HEK293 (cell line): ENCODE measurements around the gene CASQ2.

Source experiments
- CTCF ChIA-PET: fragments of 350-600 bp; formaldehyde crosslinking; extraction: SDS; loops from one replicate; lab custom pipeline; 2021; ENCODE audit warnings: antibody characterized with exemption; lab: Yijun Ruan, JAX
- POLR2A ChIA-PET: fragments of 300-600 bp; formaldehyde crosslinking; extraction: SDS; loops from one replicate; lab custom pipeline; 2020; ENCODE audit warnings: antibody characterized with exemption, inconsistent platforms; lab: Yijun Ruan, JAX
- H3K27ac ChIP-seq: fragments of 200-500 bp; sonication (Bioruptor generic); 2 replicates; pipeline ENCODE4 v1.5.1; 2014; ENCODE audit warnings: low read depth, low read length, control low read depth, inconsistent platforms; ENCODE audit errors: extremely low read depth
- H3K36me3 ChIP-seq, 2 experiments: fragments of 200-500 bp in 1 of 2; sonication (Bioruptor generic) in 1 of 2; 1 replicate in 1 of 2; 2 replicates in 1 of 2; pipeline ENCODE4 v1.5.1; 2014 to 2017; ENCODE audit warnings: inconsistent platforms in 2 of 2, low read length in 2 of 2; ENCODE audit not compliant: control insufficient read depth in 2 of 2, insufficient read depth in 1 of 2
- H3K4me1 ChIP-seq: fragments of 200-500 bp; sonication (Bioruptor generic); 2 replicates; pipeline ENCODE4 v1.5.1; 2014; ENCODE audit warnings: mild to moderate bottlenecking, low read length, inconsistent platforms; ENCODE audit not compliant: control insufficient read depth, insufficient read depth
- H3K4me3 ChIP-seq: 2 replicates; pipeline ENCODE4 v1.5.1; 2011; ENCODE audit warnings: low read depth, mild to moderate bottlenecking, control low read depth, low read length, moderate library complexity
- H3K9me3 ChIP-seq: fragments of 200-500 bp; sonication (Bioruptor generic); 2 replicates; pipeline ENCODE4 v1.5.1; 2014; ENCODE audit warnings: low read depth, low read length, inconsistent platforms; ENCODE audit not compliant: control insufficient read depth, insufficient read depth
- KLF17 ChIP-seq: fragments of 450-650 bp; formaldehyde crosslinking; IDR thresholded peaks from 2 replicates; pipeline ENCODE4 v1.5.1; 2016; ENCODE audit warnings: missing biosample characterization, missing genetic modification characterization
- OSR2 ChIP-seq: fragments of 450-650 bp; formaldehyde crosslinking; IDR thresholded peaks from 2 replicates; pipeline ENCODE4 v1.5.1; 2016; ENCODE audit warnings: missing biosample characterization, missing genetic modification characterization
- PRDM10 ChIP-seq: fragments of 450-650 bp; formaldehyde crosslinking; IDR thresholded peaks from 2 replicates; pipeline ENCODE4 v1.5.1; 2016; ENCODE audit warnings: missing biosample characterization, missing genetic modification characterization
- ZBTB20 ChIP-seq: fragments of 450-650 bp; formaldehyde crosslinking; IDR thresholded peaks from 2 replicates; pipeline ENCODE4 v1.5.1; 2016; ENCODE audit warnings: missing biosample characterization, missing genetic modification characterization
- ZNF18 ChIP-seq: fragments of 450-650 bp; formaldehyde crosslinking; IDR thresholded peaks from 2 replicates; pipeline ENCODE4 v1.5.1; 2016; ENCODE audit warnings: missing biosample characterization, missing genetic modification characterization
- ZNF2 ChIP-seq: fragments of 450-650 bp; formaldehyde crosslinking; IDR thresholded peaks from 2 replicates; pipeline ENCODE4 v1.5.1; 2016; ENCODE audit warnings: missing biosample characterization, missing genetic modification characterization
- ZNF311 ChIP-seq: fragments of 450-650 bp; formaldehyde crosslinking; IDR thresholded peaks from 2 replicates; pipeline ENCODE4 v1.5.1; 2017; ENCODE audit warnings: missing biosample characterization, missing genetic modification characterization, borderline replicate concordance
- ZNF350 ChIP-seq: fragments of 450-650 bp; formaldehyde crosslinking; IDR thresholded peaks from 2 replicates; pipeline ENCODE4 v1.5.0; 2017; ENCODE audit warnings: missing biosample characterization, mild to moderate bottlenecking, missing genetic modification characterization
- ZNF366 ChIP-seq: fragments of 450-650 bp; formaldehyde crosslinking; conservative IDR thresholded peaks from 2 replicates; pipeline ENCODE4 v1.5.1; 2016; ENCODE audit warnings: missing biosample characterization, missing genetic modification characterization
- ZNF416 ChIP-seq: fragments of 450-650 bp; formaldehyde crosslinking; IDR thresholded peaks from 2 replicates; pipeline ENCODE4 v1.5.1; 2016; ENCODE audit warnings: missing biosample characterization, missing genetic modification characterization
- ZNF514 ChIP-seq: fragments of 450-650 bp; formaldehyde crosslinking; IDR thresholded peaks from 2 replicates; pipeline ENCODE4 v1.5.1; 2016; ENCODE audit warnings: missing biosample characterization, missing genetic modification characterization
- ZNF530 ChIP-seq: fragments of 450-650 bp; formaldehyde crosslinking; IDR thresholded peaks from 2 replicates; pipeline ENCODE4 v1.5.1; 2016; ENCODE audit warnings: low read depth, missing biosample characterization, missing genetic modification characterization
- ZNF558 ChIP-seq: fragments of 450-650 bp; formaldehyde crosslinking; IDR thresholded peaks from 2 replicates; pipeline ENCODE4 v1.5.1; 2016; ENCODE audit warnings: missing biosample characterization, missing genetic modification characterization
- ZNF585B ChIP-seq: fragments of 450-650 bp; formaldehyde crosslinking; IDR thresholded peaks from 2 replicates; pipeline ENCODE4 v1.5.1; 2016; ENCODE audit warnings: missing biosample characterization, missing genetic modification characterization
- ZNF600 ChIP-seq: fragments of 450-650 bp; formaldehyde crosslinking; IDR thresholded peaks from 2 replicates; pipeline ENCODE4 v1.5.1; 2016; ENCODE audit warnings: missing biosample characterization, missing genetic modification characterization
- ZSCAN23 ChIP-seq: fragments of 450-650 bp; formaldehyde crosslinking; IDR thresholded peaks from 2 replicates; pipeline ENCODE4 v1.5.1; 2016; ENCODE audit warnings: missing biosample characterization, missing genetic modification characterization
- ZSCAN4 ChIP-seq: fragments of 450-650 bp; formaldehyde crosslinking; IDR thresholded peaks from 2 replicates; pipeline ENCODE4 v1.5.1; 2017; ENCODE audit warnings: missing biosample characterization, missing genetic modification characterization
- TF ChIP-seq, protein P1 (sequence below): fragments of 450-650 bp; formaldehyde crosslinking; IDR thresholded peaks from 2 replicates; pipeline ENCODE4 v1.5.1; 2016; ENCODE audit warnings: missing biosample characterization, missing genetic modification characterization
- TF ChIP-seq, protein P2 (sequence below): fragments of 450-650 bp; formaldehyde crosslinking; IDR thresholded peaks from 2 replicates; pipeline ENCODE4 v1.5.1; 2016; ENCODE audit warnings: missing biosample characterization, missing genetic modification characterization

CASQ2 gene

DNA sequence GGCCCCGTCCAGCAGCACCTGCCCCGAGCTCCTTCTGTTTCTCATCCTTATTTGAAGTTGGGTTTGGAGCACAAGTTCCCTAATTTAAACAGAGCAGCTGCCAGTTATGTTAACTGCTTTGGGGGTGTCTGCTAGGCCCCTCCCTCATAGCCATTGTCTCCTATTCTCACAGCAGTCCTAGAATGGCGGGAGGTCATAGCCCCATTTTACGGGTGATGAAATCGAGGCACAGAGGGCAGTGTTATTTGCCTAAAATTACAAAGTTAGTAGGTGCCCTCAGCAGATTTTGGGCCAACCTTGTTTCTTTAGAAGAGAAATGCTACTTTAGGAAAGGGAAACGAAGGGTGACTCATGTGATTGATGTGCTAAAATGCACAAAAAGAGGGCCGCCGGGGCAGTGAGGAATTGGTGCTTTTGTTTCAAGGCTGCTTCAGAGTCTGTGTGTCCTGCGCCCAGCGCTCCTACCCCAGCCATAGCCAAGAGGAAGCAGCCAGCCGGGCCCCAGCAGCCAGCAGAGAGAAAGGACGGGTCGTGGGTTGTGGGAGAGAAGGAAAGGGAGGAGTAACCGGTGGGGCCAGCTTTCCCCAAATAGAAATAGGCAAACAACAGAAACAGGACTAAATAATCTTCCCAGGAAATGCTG is 113.7 kb downstream of the CASQ2 start:
- CTCF ChIA-PET: no interaction called here

More for the DNA sequence above, 113.7 kb downstream of the CASQ2 start:
- TF ChIP-seq ZNF585B (tag by site-specific recombination) (no peak), ZNF2 (tag by site-specific recombination) (no peak), PRDM10 (tag by site-specific recombination) (no peak), ZSCAN4 (no peak), ZNF366 (no peak), ZNF530 (tag by site-specific recombination) (no peak), ZNF600 (tag by site-specific recombination) (no peak), ZNF416 (tag by site-specific recombination) (no peak), OSR2 (no peak), ZBTB20 (tag by site-specific recombination) (no peak), ZSCAN23 (tag by site-specific recombination) (no peak), ZNF350 (no peak), ZNF558 (tag by site-specific recombination) (no peak), ZNF18 (no peak), KLF17 (tag by site-specific recombination) (no peak), ZNF311 (tag by site-specific recombination) (no peak), ZNF514 (tag by site-specific recombination) (no peak)
- TF ChIP-seq, protein P1, sequence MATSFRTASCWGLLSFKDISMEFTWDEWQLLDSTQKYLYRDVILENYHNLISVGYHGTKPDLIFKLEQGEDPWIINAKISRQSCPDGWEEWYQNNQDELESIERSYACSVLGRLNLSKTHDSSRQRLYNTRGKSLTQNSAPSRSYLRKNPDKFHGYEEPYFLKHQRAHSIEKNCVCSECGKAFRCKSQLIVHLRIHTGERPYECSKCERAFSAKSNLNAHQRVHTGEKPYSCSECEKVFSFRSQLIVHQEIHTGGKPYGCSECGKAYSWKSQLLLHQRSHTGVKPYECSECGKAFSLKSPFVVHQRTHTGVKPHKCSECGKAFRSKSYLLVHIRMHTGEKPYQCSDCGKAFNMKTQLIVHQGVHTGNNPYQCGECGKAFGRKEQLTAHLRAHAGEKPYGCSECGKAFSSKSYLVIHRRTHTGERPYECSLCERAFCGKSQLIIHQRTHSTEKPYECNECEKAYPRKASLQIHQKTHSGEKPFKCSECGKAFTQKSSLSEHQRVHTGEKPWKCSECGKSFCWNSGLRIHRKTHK (tag by site-specific recombination): no peak
- TF ChIP-seq, protein P2, sequence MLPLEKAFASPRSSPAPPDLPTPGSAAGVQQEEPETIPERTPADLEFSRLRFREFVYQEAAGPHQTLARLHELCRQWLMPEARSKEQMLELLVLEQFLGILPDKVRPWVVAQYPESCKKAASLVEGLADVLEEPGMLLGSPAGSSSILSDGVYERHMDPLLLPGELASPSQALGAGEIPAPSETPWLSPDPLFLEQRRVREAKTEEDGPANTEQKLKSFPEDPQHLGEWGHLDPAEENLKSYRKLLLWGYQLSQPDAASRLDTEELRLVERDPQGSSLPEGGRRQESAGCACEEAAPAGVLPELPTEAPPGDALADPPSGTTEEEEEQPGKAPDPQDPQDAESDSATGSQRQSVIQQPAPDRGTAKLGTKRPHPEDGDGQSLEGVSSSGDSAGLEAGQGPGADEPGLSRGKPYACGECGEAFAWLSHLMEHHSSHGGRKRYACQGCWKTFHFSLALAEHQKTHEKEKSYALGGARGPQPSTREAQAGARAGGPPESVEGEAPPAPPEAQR (tag by site-specific recombination): no peak
- POLR2A ChIA-PET: interaction anchor here (0.7 kb wide), 1 partner anchor 131 kb away, joined by 4 read pairs; no protein-coding TSS in a partner anchor
- no peaks in the 10 kb centered on the region for H3K9me3 ChIP-seq
- H3K4me1 ChIP-seq: peaks cover 14% of the 10 kb centered on the region
- peaks cover 6 to 49% of the 10 kb centered on the region in 2 experiments; a peak in 1 of 3 replicates for H3K36me3 ChIP-seq
- H3K27ac ChIP-seq: no peak overlapping the region
- no peak overlapping the region for H3K4me3 ChIP-seq
